H1 (cell line): Measurements from ENCODE around the gene CBX4. TPM values are rescaled to one million over a fixed set of nuclear protein-coding genes. Genes with fewer than 3 reads are reported as not detected.

Experiments used
- CTCF ChIA-PET: fragments of 300-600 bp; sonication (Branson Sonifier 250); formaldehyde crosslinking; loops from one replicate; lab custom pipeline; 2021; ENCODE audit not compliant: partially characterized antibody; lab: Charles Lee
- POLR2A ChIA-PET: fragments of 300-600 bp; sonication (Branson Sonifier 250); formaldehyde crosslinking; loops from one replicate; lab custom pipeline; 2021; ENCODE audit warnings: inconsistent platforms; ENCODE audit not compliant: partially characterized antibody; lab: Charles Lee
- DNase-seq, 2 experiments: peaks; one replicate each; pipeline versions ENCODE4 v3.0.0 to v3.0.0-alpha.2; 2010 to 2022; ENCODE audit warnings: low spot score in 2 of 2, low read depth in 1 of 2, mixed read lengths in 1 of 2
- FAIRE-seq: peaks from 2 replicates; lab custom pipeline; 2011; peaks lifted over from hg19 to GRCh38; lab: Jason Lieb, UNC
- H2AFZ ChIP-seq: 2 replicates; pipeline ENCODE4 v1.8.1; 2012; ENCODE audit warnings: low read length, inconsistent platforms
- H2AK5ac ChIP-seq: 2 replicates; pipeline ENCODE4 v1.6.1; 2013; ENCODE audit warnings: low read depth, low read length
- H2BK120ac ChIP-seq: replicated peaks from 2 replicates; pipeline ENCODE3; 2013; ENCODE audit warnings: low read depth, low read length, inconsistent platforms
- H2BK12ac ChIP-seq: 2 replicates; pipeline ENCODE4 v1.6.1; 2013; ENCODE audit warnings: low read depth, low read length
- H2BK15ac ChIP-seq: 2 replicates; pipeline ENCODE4 v1.6.1; 2013; ENCODE audit warnings: low read length
- H2BK20ac ChIP-seq: 2 replicates; pipeline ENCODE4 v1.6.1; 2013; ENCODE audit warnings: low read length
- H2BK5ac ChIP-seq: 2 replicates; pipeline ENCODE4 v1.6.1; 2013; ENCODE audit warnings: low read depth, low read length
- H3K14ac ChIP-seq: 2 replicates; pipeline ENCODE4 v1.6.1; 2013; ENCODE audit warnings: inconsistent platforms; ENCODE audit not compliant: insufficient read length
- H3K18ac ChIP-seq: 2 replicates; pipeline ENCODE4 v1.6.1; 2013; ENCODE audit warnings: low read length; ENCODE audit errors: extremely low read depth
- H3K23ac ChIP-seq: 2 replicates; pipeline ENCODE4 v1.6.1; 2013; ENCODE audit warnings: inconsistent platforms; ENCODE audit not compliant: insufficient read length
- H3K23me2 ChIP-seq: 2 replicates; pipeline ENCODE4 v1.6.1; 2013; ENCODE audit warnings: low read depth, low read length
- H3K27ac ChIP-seq: 2 replicates; pipeline ENCODE4 v1.6.1; 2011; ENCODE audit warnings: low read depth, low read length, inconsistent platforms
- H3K27me3 ChIP-seq, 4 experiments: replicated peaks in 1 of 4; 1 replicate in 1 of 4; 2 replicates in 3 of 4; pipeline versions ENCODE4 v1.6.1 to v1.8.1; 2011 to 2013; ENCODE audit warnings: low read length in 3 of 4, mild to moderate bottlenecking in 3 of 4, inconsistent platforms in 2 of 4, mixed read lengths in 2 of 4, moderate library complexity in 1 of 4; ENCODE audit not compliant: control insufficient read depth in 3 of 4, insufficient read depth in 3 of 4; ENCODE audit errors: extremely low read depth in 1 of 4
- H3K36me3 ChIP-seq, 4 experiments: 2 replicates each; pipeline versions ENCODE4 v1.6.1 to v1.8.1; 2011 to 2013; ENCODE audit warnings: mild to moderate bottlenecking in 4 of 4, low read length in 3 of 4, moderate library complexity in 2 of 4, control low read depth in 1 of 4, inconsistent platforms in 1 of 4; ENCODE audit not compliant: insufficient read depth in 4 of 4, control insufficient read depth in 2 of 4
- H3K4ac ChIP-seq: replicated peaks from 2 replicates; pipeline ENCODE3; 2013; ENCODE audit warnings: low read length, low read depth, mixed read lengths, inconsistent platforms; ENCODE audit not compliant: insufficient read length
- H3K4me1 ChIP-seq, 4 experiments: replicated peaks in 1 of 4; 1 replicate in 1 of 4; 2 replicates in 3 of 4; pipeline versions ENCODE4 v1.6.1 to v1.8.1; 2011 to 2013; ENCODE audit warnings: low read length in 3 of 4, inconsistent platforms in 2 of 4, mixed read lengths in 1 of 4; ENCODE audit not compliant: insufficient read depth in 4 of 4, control insufficient read depth in 3 of 4
- H3K4me2 ChIP-seq, 2 experiments: 2 replicates each; pipeline versions ENCODE4 v1.6.1 to v1.8.1; 2011 to 2013; ENCODE audit warnings: low read depth in 2 of 2, low read length in 2 of 2, control low read depth in 1 of 2, inconsistent platforms in 1 of 2, mild to moderate bottlenecking in 1 of 2; ENCODE audit not compliant: insufficient read depth in 1 of 2
- H3K4me3 ChIP-seq, 4 experiments: fragments of 200-600, 300-600 bp in 1 of 4; sonication (generic), shearing (Covaris generic), sonication (Bioruptor Twin) in 1 of 4; 2 replicates each; pipeline versions ENCODE4 v1.5.1 to v1.8.1; 2011 to 2016; ENCODE audit warnings: low read length in 4 of 4, low read depth in 3 of 4, control low read depth in 2 of 4, inconsistent platforms in 2 of 4, mild to moderate bottlenecking in 2 of 4, mixed read lengths in 1 of 4, moderate library complexity in 1 of 4; ENCODE audit not compliant: insufficient read depth in 2 of 4; ENCODE audit errors: extremely low read depth in 1 of 4
- H3K56ac ChIP-seq: replicated peaks from 2 replicates; pipeline ENCODE3; 2013; ENCODE audit warnings: low read depth, mild to moderate bottlenecking, mixed read lengths, low read length, inconsistent platforms; ENCODE audit not compliant: insufficient read length
- H3K79me1 ChIP-seq: 2 replicates; pipeline ENCODE4 v1.6.1; 2013; ENCODE audit warnings: low read depth, low read length, control low read depth
- H3K79me2 ChIP-seq, 2 experiments: 2 replicates each; pipeline versions ENCODE4 v1.6.1 to v1.8.1; 2012 to 2013; ENCODE audit warnings: low read length in 2 of 2, mild to moderate bottlenecking in 2 of 2, inconsistent platforms in 1 of 2; ENCODE audit not compliant: insufficient read depth in 2 of 2, control insufficient read depth in 1 of 2
- H3K9ac ChIP-seq, 4 experiments: replicated peaks in 1 of 4; 1 replicate in 1 of 4; 2 replicates in 3 of 4; pipeline versions ENCODE4 v1.6.1 to v1.8.1; 2011 to 2013; ENCODE audit warnings: low read depth in 3 of 4, low read length in 3 of 4, control low read depth in 2 of 4, mild to moderate bottlenecking in 2 of 4, moderate library complexity in 2 of 4, inconsistent platforms in 1 of 4; ENCODE audit errors: extremely low read depth in 1 of 4
- H3K9me3 ChIP-seq, 2 experiments: 2 replicates each; pipeline versions ENCODE4 v1.6.1 to v1.8.1; 2012 to 2013; ENCODE audit warnings: mild to moderate bottlenecking in 2 of 2, moderate library complexity in 2 of 2, control low read depth in 1 of 2, inconsistent platforms in 1 of 2, low read depth in 1 of 2, low read length in 1 of 2, mixed read lengths in 1 of 2; ENCODE audit not compliant: insufficient read depth in 2 of 2
- H4K20me1 ChIP-seq, 2 experiments: replicated peaks in 1 of 2; 2 replicates each; pipeline versions ENCODE3 to v1.8.1; 2011 to 2013; ENCODE audit warnings: inconsistent platforms in 2 of 2, low read length in 2 of 2, mild to moderate bottlenecking in 1 of 2; ENCODE audit not compliant: insufficient read depth in 2 of 2, control insufficient read depth in 1 of 2
- H4K5ac ChIP-seq: 2 replicates; pipeline ENCODE4 v1.6.1; 2013; ENCODE audit warnings: low read length, low read depth, mixed read lengths, inconsistent platforms; ENCODE audit not compliant: insufficient read length
- H4K8ac ChIP-seq: 2 replicates; pipeline ENCODE4 v1.8.0; 2013; ENCODE audit warnings: mild to moderate bottlenecking, moderate library complexity, low read length, inconsistent platforms; ENCODE audit not compliant: insufficient read depth; ENCODE audit errors: extremely low read depth
- H4K91ac ChIP-seq: replicated peaks from 2 replicates; pipeline ENCODE3; 2013; ENCODE audit warnings: low read length, mixed read lengths, inconsistent platforms; ENCODE audit not compliant: insufficient read length
- EP300 ChIP-seq, 2 experiments: IDR thresholded peaks; 1 replicate in 1 of 2; 2 replicates in 1 of 2; pipeline ENCODE4 v1.6.1; 2011 to 2012; ENCODE audit warnings: low read depth in 2 of 2, low read length in 2 of 2, mild to moderate bottlenecking in 2 of 2, borderline replicate concordance in 1 of 2, inconsistent platforms in 1 of 2, moderate library complexity in 1 of 2
- RAD21 ChIP-seq, 2 experiments: IDR thresholded peaks in 1 of 2; conservative IDR thresholded peaks in 1 of 2; 2 replicates each; pipeline ENCODE4 v1.6.1; 2011; ENCODE audit warnings: low read depth in 2 of 2, low read length in 2 of 2, improper control_type of control experiment in 1 of 2, inconsistent platforms in 1 of 2, mild to moderate bottlenecking in 1 of 2, moderate library complexity in 1 of 2
- RBBP5 ChIP-seq: IDR thresholded peaks from 2 replicates; pipeline ENCODE4 v1.7.1; 2012; ENCODE audit warnings: low read depth, mild to moderate bottlenecking, inconsistent platforms, low read length, moderate library complexity, borderline replicate concordance
- YY1 ChIP-seq: IDR thresholded peaks from 2 replicates; pipeline ENCODE4 v1.6.1; 2011; ENCODE audit warnings: low read depth, mild to moderate bottlenecking, low read length
- WGBS, 2 experiments: shearing (Covaris generic) in 1 of 2; methylation state at CpG; one replicate each; pipeline versions ENCODE4 v1.1.6 to v1.1.7; 2013 to 2015; ENCODE audit warnings: low lambda C conversion rate in 2 of 2, mixed read lengths in 2 of 2, inconsistent platforms in 1 of 2, low coverage in 1 of 2, missing lambda C conversion rate in 1 of 2; ENCODE audit not compliant: insufficient replicate concordance in 2 of 2, insufficient coverage in 1 of 2, insufficient read length in 1 of 2; ENCODE audit errors: extremely low coverage in 1 of 2, missing lambda C conversion rate in 1 of 2; 5-methylcytosine and 5-hydroxymethylcytosine counted together
- polyA plus RNA-seq, 7 experiments: library from polyadenylated mRNA; depleted of rRNA in 3 of 7; stranded (reverse) in 5 of 7; unstranded in 2 of 7; fragments of >200 nt in 5 of 7; fragments of 200-250 nt in 2 of 7; gene quantifications; 1 replicate in 5 of 7; 2 replicates in 1 of 7; 4 replicates in 1 of 7; pipeline versions ENCODE4 v1.2.1 to v1.2.3, GENCODE V29; 2011 to 2013; ENCODE audit warnings: missing spikeins in 2 of 7, mixed read lengths in 2 of 7
- total RNA-seq: library from RNA; stranded (reverse); fragmentation: NEBNext Ultra II Directional; extraction: Animal tissue kit (Norgen Biotek cat#: 25700); gene quantifications from 2 replicates; pipeline ENCODE4 v1.2.1, GENCODE V29; 2021
- TF ChIP-seq, protein P1 (sequence below): IDR thresholded peaks from 2 replicates; pipeline ENCODE4 v1.6.1; 2012; ENCODE audit warnings: inconsistent platforms
- TF ChIP-seq, protein P2 (sequence below), 3 experiments: IDR thresholded peaks; 1 replicate in 2 of 3; 2 replicates in 1 of 3; pipeline versions ENCODE4 v1.5.1 to v1.6.1; 2011; ENCODE audit warnings: low read length in 3 of 3, mild to moderate bottlenecking in 3 of 3, inconsistent platforms in 2 of 3, low read depth in 1 of 3, moderate library complexity in 1 of 3; ENCODE audit not compliant: insufficient read depth in 1 of 3; ENCODE audit errors: control extremely low read depth in 1 of 3

The CBX4 gene
- total and polyA plus RNA-seq, 2 of the 8 experiments (the other 6 are each of a cell fraction or from before 2014, with no cell fraction given) = 1.8 to 4.0 TPM

DNA sequence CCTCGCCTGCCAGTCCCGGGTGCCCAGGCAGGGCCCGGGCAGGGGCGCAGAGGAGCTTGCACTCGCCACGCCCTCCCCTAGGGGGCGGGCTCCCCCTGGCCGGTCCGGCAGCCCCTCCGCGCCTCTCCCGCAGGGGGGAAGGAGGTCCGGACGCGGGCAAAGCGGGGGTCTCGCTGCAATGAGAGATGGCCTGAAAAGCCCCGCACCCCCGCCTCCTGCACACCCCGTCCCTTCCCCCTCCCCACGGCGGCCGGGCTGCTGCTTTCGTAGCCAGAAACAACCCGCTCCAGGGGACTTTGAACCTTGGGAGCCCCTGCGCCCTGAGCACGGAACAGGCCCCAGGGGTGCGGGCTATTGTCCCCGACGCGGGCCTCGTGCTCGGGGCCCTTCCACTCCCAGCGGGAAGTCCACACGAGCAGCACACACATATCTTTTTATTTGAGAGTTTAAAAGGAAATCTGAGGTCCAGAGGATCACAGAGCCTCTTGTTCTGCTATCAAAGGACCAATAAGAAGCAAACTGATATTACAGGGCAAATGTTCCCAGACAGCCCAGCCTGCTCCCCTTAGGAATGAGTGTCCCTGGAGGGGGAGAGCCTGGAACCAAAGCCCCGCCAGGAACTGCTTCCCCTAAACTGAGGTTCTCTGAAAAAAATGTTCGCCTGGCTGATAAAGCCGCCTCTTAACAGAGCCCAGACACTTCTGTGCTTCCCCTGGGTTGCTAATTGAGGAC, 5.8 kb upstream of the CBX4 start:
- Histone ChIP-seq H2AFZ (no peak overlapping the region), H3K27ac (no peak overlapping the region), H4K5ac (no peak overlapping the region), H2BK120ac (no peak overlapping the region), H3K18ac (peak overlapping the region; percentile 38), H3K4ac (no peak overlapping the region), H3K23ac (no peak overlapping the region), H2BK5ac (no peak overlapping the region), H2AK5ac (no peak overlapping the region), H3K23me2 (peaks cover 6% of the 10 kb centered on the region; the same call in 1 of the 2 replicates), H3K9me3 (peaks cover 0 to 8% of the 10 kb centered on the region in 2 experiments; a peak in 2 of 4 replicates), H3K14ac (no peak overlapping the region), H3K4me3 (peak overlapping the region in 3 of 4 experiments; percentile 20 to 60 (median 23); a peak in 4 of 8 replicates), H3K79me2 (no peaks in the 10 kb centered on the region), H2BK12ac (no peak overlapping the region), H2BK15ac (no peak overlapping the region), H3K4me2 (peak overlapping the region; percentile 77 to 90), H3K56ac (no peak overlapping the region), H3K79me1 (no peaks in the 10 kb centered on the region), H4K8ac (no peak overlapping the region), H4K91ac (no peak overlapping the region), H2BK20ac (no peak overlapping the region), H3K27me3 (peaks cover 57 to 64% (median 63%) of the 10 kb centered on the region in 4 experiments), H3K9ac (no peak overlapping the region), H4K20me1 (peaks cover 6 to 8% of the 10 kb centered on the region in 2 experiments), H3K36me3 (peaks cover 0 to 16% (median 0%) of the 10 kb centered on the region in 4 experiments; a peak in 1 of 8 replicates), H3K4me1 (peaks cover 0 to 23% (median 15%) of the 10 kb centered on the region in 4 experiments; a peak in 5 of 7 replicates)
- CTCF ChIA-PET = interaction anchor here (0.7 to 11.6 kb wide), 33 partner anchors 8 to 145 kb away, joined by 3 to 181 read pairs (median 5); no protein-coding TSS in a partner anchor
- FAIRE-seq (no peak), DNase-seq (peak in 1 of 2 experiments; percentile 88)
- POLR2A ChIA-PET = interaction anchor here (1.0 to 7.6 kb wide), 3 partner anchors 9 to 74 kb away, joined by 3 to 111 read pairs (median 4); no protein-coding TSS in a partner anchor
- 10% methylated on average over 15 of the region's 38 CpGs; no CpG with 5 or more reads in 1 of the 2 experiments for WGBS, 2 experiments
- TF ChIP-seq, protein P1, sequence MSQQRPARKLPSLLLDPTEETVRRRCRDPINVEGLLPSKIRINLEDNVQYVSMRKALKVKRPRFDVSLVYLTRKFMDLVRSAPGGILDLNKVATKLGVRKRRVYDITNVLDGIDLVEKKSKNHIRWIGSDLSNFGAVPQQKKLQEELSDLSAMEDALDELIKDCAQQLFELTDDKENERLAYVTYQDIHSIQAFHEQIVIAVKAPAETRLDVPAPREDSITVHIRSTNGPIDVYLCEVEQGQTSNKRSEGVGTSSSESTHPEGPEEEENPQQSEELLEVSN = no peak; the same call in 1 of the 2 replicates
- TF ChIP-seq RAD21 (IDR thresholded peaks at IDR 0.05 in 1 of 2, conservative IDR thresholded peaks at IDR 0.05 in 1 of 2; ENCODE audit: low read depth in 2 of 2, low read length in 2 of 2) (peak; percentile 55 to 77), YY1 (0 out of 2 replicates have a peak, but pooled peaks have one; percentile 12), RBBP5 (no peak), EP300 (IDR thresholded peaks at IDR 0.05; ENCODE audit: borderline replicate concordance in 1 of 2, low read depth in 2 of 2, low read length in 2 of 2) (0 out of 3 replicates have a peak, but pooled peaks of 1 of the 2 experiments have one; percentile 15)
- TF ChIP-seq, protein P2, sequence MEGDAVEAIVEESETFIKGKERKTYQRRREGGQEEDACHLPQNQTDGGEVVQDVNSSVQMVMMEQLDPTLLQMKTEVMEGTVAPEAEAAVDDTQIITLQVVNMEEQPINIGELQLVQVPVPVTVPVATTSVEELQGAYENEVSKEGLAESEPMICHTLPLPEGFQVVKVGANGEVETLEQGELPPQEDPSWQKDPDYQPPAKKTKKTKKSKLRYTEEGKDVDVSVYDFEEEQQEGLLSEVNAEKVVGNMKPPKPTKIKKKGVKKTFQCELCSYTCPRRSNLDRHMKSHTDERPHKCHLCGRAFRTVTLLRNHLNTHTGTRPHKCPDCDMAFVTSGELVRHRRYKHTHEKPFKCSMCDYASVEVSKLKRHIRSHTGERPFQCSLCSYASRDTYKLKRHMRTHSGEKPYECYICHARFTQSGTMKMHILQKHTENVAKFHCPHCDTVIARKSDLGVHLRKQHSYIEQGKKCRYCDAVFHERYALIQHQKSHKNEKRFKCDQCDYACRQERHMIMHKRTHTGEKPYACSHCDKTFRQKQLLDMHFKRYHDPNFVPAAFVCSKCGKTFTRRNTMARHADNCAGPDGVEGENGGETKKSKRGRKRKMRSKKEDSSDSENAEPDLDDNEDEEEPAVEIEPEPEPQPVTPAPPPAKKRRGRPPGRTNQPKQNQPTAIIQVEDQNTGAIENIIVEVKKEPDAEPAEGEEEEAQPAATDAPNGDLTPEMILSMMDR (IDR thresholded peaks at IDR 0.05; ENCODE audit: control extremely low read depth in 1 of 3, insufficient read depth in 1 of 3, low read depth in 1 of 3, low read length in 3 of 3) = peak; percentile 67 to 88 (median 84)
